Keratinocyte (primary cell): ENCODE results near the gene RASSF7. TPM values are rescaled to one million over a fixed set of nuclear protein-coding genes. Genes with fewer than 3 reads are reported as not detected.
A peak's percentile ranks its signal among the peaks of the same experiment; 100 is the strongest.

Experiments used
- DNase-seq: peaks from one replicate; pipeline ENCODE4 v3.0.0-alpha.2; 2011; ENCODE audit warnings: low read depth, missing footprints, low spot score
- FAIRE-seq: peaks from 2 replicates; lab custom pipeline; 2011; peaks lifted over from hg19 to GRCh38; lab: Jason Lieb, UNC
- H2AFZ ChIP-seq: 2 replicates; pipeline ENCODE4 v1.6.0; 2012; ENCODE audit warnings: low read length, control low read depth, inconsistent platforms; ENCODE audit not compliant: control insufficient read depth
- H3K27ac ChIP-seq: 2 replicates; pipeline ENCODE4 v1.5.1; 2011; ENCODE audit warnings: low read length; ENCODE audit not compliant: control insufficient read depth, insufficient read depth
- H3K27me3 ChIP-seq: 3 replicates; pipeline ENCODE4 v1.6.0; 2011; ENCODE audit warnings: low read length; ENCODE audit not compliant: control insufficient read depth, insufficient read depth; ENCODE audit errors: extremely low read depth
- H3K36me3 ChIP-seq, 2 experiments: 2 replicates in 1 of 2; 3 replicates in 1 of 2; pipeline ENCODE4 v1.5.1; 2011; ENCODE audit warnings: low read length in 2 of 2, mild to moderate bottlenecking in 1 of 2; ENCODE audit not compliant: control insufficient read depth in 2 of 2, insufficient read depth in 2 of 2; ENCODE audit errors: extremely low read depth in 1 of 2
- H3K4me1 ChIP-seq: 3 replicates; pipeline ENCODE4 v1.5.1; 2011; ENCODE audit warnings: low read length; ENCODE audit not compliant: control insufficient read depth, insufficient read depth; ENCODE audit errors: extremely low read depth
- H3K4me2 ChIP-seq: 3 replicates; pipeline ENCODE4 v1.6.0; 2011; ENCODE audit warnings: low read depth, low read length; ENCODE audit not compliant: control insufficient read depth, insufficient read depth; ENCODE audit errors: extremely low read depth
- H3K4me3 ChIP-seq, 3 experiments: fragments of 200-600 bp in 1 of 3; sonication (generic) in 1 of 3; 2 replicates in 2 of 3; 3 replicates in 1 of 3; pipeline ENCODE4 v1.5.1; 2011 to 2016; ENCODE audit warnings: low read length in 3 of 3, mild to moderate bottlenecking in 3 of 3, control low read depth in 2 of 3, inconsistent platforms in 1 of 3, low read depth in 1 of 3, mixed read lengths in 1 of 3, mixed run types in 1 of 3, moderate library complexity in 1 of 3; ENCODE audit not compliant: control insufficient read depth in 2 of 3, insufficient read depth in 2 of 3; ENCODE audit errors: extremely low read depth in 1 of 3
- H3K79me2 ChIP-seq: 2 replicates; pipeline ENCODE4 v1.6.0; 2012; ENCODE audit warnings: low read length; ENCODE audit not compliant: control insufficient read depth, insufficient read depth
- H3K9ac ChIP-seq: 3 replicates; pipeline ENCODE4 v1.6.0; 2011; ENCODE audit warnings: low read length; ENCODE audit not compliant: control insufficient read depth, insufficient read depth; ENCODE audit errors: extremely low read depth
- H3K9me1 ChIP-seq: 3 replicates; pipeline ENCODE4 v1.6.0; 2011; ENCODE audit warnings: low read length; ENCODE audit not compliant: control insufficient read depth, insufficient read depth; ENCODE audit errors: extremely low read depth
- H3K9me3 ChIP-seq: 2 replicates; pipeline ENCODE4 v1.5.1; 2012; ENCODE audit warnings: low read depth, low read length; ENCODE audit not compliant: control insufficient read depth
- H4K20me1 ChIP-seq: 3 replicates; pipeline ENCODE4 v1.6.0; 2011; ENCODE audit warnings: low read length; ENCODE audit not compliant: control insufficient read depth, insufficient read depth; ENCODE audit errors: extremely low read depth
- EZH2 ChIP-seq: IDR thresholded peaks from one replicate; pipeline ENCODE4 v1.6.1; 2012; ENCODE audit warnings: inconsistent platforms, mild to moderate bottlenecking, low read length, moderate library complexity
- dilution Hi-C: fragments of 300-500 bp; cut with MboI; formaldehyde crosslinking; loops from one replicate; pipeline ENCODE4 v1.7.0; 2020; ENCODE audit warnings: low sequenced_read_pairs; ENCODE audit not compliant: extremely low pct_ligation_motif_present
- polyA plus RNA-seq, 5 experiments: library from polyadenylated mRNA; depleted of rRNA in 3 of 5; stranded (reverse) in 3 of 5; stranded (forward) in 1 of 5; unstranded in 1 of 5; fragments of >200 nt; gene quantifications; 1 replicate in 1 of 5; 2 replicates in 3 of 5; 3 replicates in 1 of 5; pipeline versions ENCODE4 v1.2.1 to v1.2.3, GENCODE V29; 2011 to 2012; ENCODE audit warnings: missing spikeins in 2 of 5, low read depth in 1 of 5, low replicate concordance in 1 of 5
- TF ChIP-seq, protein P1 (sequence below), 3 experiments: IDR thresholded peaks in 1 of 3; conservative IDR thresholded peaks in 1 of 3; optimal IDR thresholded peaks in 1 of 3; 2 replicates in 2 of 3; 3 replicates in 1 of 3; pipeline versions ENCODE3 to v1.5.1; 2011; ENCODE audit warnings: low read length in 3 of 3, mild to moderate bottlenecking in 3 of 3, moderate library complexity in 2 of 3, control low read depth in 1 of 3, inconsistent platforms in 1 of 3; ENCODE audit not compliant: insufficient read depth in 2 of 3; ENCODE audit errors: extremely low read depth in 1 of 3

Gene RASSF7
- polyA plus RNA-seq, 1 donor (not counting 4 experiments of a cell fraction or from before 2014, with no cell fraction given): 24.3 TPM

DNA sequence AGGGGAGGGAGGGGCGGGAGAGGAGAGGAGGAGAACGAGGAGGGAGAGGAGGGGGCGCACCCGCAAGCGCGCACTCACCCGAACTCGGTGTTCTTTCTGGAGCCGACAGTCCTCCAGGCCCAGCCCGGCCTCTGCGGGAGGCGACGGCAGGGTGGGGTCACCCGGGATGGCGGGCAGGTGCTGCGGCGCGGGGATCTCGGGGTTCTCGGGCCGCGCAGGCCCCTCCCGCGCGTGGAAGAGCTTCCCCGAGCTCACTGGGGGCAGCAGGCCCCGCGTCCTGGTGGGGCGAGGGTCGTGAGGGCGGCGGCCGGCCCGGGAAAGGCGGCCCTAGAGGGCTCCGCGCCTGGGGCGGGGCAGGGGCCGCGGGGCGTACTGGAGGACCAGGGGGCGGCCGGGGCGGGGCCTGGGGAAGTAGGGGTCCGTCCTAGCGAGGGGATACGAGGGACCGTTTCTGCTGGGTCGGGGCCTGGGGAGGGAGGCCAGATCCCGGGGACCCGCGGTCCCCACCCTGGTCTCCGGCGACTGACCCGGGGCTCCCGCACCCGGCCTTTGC lies 5.5 kb upstream of the RASSF7 start:
- H3K9me1 ChIP-seq: no peaks in the 10 kb centered on the region
- H3K4me2 ChIP-seq: peak overlapping the region; percentile 45
- H3K4me1 ChIP-seq: peaks cover 8% of the 10 kb centered on the region
- DNase-seq: no peak
- TF ChIP-seq, protein P1, sequence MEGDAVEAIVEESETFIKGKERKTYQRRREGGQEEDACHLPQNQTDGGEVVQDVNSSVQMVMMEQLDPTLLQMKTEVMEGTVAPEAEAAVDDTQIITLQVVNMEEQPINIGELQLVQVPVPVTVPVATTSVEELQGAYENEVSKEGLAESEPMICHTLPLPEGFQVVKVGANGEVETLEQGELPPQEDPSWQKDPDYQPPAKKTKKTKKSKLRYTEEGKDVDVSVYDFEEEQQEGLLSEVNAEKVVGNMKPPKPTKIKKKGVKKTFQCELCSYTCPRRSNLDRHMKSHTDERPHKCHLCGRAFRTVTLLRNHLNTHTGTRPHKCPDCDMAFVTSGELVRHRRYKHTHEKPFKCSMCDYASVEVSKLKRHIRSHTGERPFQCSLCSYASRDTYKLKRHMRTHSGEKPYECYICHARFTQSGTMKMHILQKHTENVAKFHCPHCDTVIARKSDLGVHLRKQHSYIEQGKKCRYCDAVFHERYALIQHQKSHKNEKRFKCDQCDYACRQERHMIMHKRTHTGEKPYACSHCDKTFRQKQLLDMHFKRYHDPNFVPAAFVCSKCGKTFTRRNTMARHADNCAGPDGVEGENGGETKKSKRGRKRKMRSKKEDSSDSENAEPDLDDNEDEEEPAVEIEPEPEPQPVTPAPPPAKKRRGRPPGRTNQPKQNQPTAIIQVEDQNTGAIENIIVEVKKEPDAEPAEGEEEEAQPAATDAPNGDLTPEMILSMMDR (optimal IDR thresholded peaks at IDR 0.05 in 1 of 3, IDR thresholded peaks at IDR 0.05 in 1 of 3, conservative IDR thresholded peaks at IDR 0.05 in 1 of 3; ENCODE audit: extremely low read depth in 1 of 3, insufficient read depth in 2 of 3, low read length in 3 of 3): peak in 1 of 3 experiments; percentile 3
- no peak for TF ChIP-seq EZH2
- peak overlapping the region in 1 of 3 experiments; percentile 16 for H3K4me3 ChIP-seq
- H3K9me3 ChIP-seq: no peaks in the 10 kb centered on the region
- H2AFZ ChIP-seq: no peak overlapping the region
- no peak for FAIRE-seq
- H3K27ac ChIP-seq: no peak overlapping the region
- no peak overlapping the region for H3K9ac ChIP-seq
- H3K79me2 ChIP-seq: no peaks in the 10 kb centered on the region
- H3K36me3 ChIP-seq: no peaks in the 10 kb centered on the region
- no peaks in the 10 kb centered on the region for H4K20me1 ChIP-seq
- H3K27me3 ChIP-seq: peaks cover 31% of the 10 kb centered on the region
- dilution Hi-C loops: no loop called here

DNA sequence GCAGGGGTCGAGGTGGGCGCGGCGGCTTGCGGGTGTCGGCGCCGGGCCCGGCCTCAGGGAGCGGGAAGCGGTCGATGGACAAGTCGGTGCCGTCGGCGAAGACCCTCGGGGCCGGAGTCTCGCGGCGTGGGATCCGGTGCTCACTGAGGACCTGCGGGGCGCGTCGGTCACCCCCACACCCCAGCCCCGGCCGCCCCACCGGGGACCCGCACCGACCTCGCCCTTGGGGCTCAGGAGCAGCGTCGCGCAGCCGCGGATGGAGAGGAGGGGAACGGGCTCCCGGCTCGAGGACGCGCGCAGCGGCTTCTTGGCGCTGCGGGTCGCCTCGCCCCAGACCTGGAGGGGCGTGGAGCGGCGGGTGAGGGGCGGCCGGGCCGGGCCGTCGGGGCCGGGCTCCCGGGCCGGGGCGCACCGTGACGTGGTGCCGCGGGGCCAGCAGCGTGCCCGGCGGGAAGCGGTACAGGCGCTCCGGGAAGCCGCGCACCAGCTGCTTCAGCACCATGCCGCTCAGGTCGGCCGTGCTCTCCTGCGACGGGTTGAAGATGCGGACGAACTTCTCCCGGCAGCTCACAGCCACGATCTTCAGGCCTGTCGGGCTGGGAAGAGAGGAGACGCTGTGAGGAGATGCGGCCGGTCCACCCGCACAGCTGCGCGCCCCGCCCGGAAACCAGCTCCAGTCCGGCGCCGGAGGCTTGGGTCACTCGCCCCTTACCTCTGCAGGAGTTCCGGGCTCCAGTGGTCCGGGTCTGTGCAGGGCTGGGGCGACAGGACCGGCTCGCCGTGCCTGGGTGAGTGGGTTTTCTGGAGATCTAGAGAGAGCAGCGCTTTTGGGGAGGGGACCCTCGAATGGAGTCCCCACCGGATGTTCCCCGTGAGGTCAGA lies 4.7 kb upstream of the RASSF7 start:
- Histone ChIP-seq H3K36me3 (no peaks in the 10 kb centered on the region), H3K27me3 (peaks cover 31% of the 10 kb centered on the region), H3K4me1 (peaks cover 8% of the 10 kb centered on the region), H3K9me1 (no peaks in the 10 kb centered on the region), H3K4me3 (no peak overlapping the region), H3K79me2 (no peaks in the 10 kb centered on the region), H2AFZ (no peak overlapping the region), H3K27ac (no peak overlapping the region), H3K4me2 (no peak overlapping the region), H3K9ac (no peak overlapping the region), H4K20me1 (no peaks in the 10 kb centered on the region), H3K9me3 (no peaks in the 10 kb centered on the region)
- FAIRE-seq (no peak), DNase-seq (no peak)
- dilution Hi-C loops: no loop called here
- peak; percentile 88 for TF ChIP-seq EZH2
- TF ChIP-seq, protein P1 (optimal IDR thresholded peaks at IDR 0.05 in 1 of 3, IDR thresholded peaks at IDR 0.05 in 1 of 3, conservative IDR thresholded peaks at IDR 0.05 in 1 of 3; ENCODE audit: extremely low read depth in 1 of 3, insufficient read depth in 2 of 3, low read length in 3 of 3): no peak
